Activated CD4-positive, alpha-beta T cell treated with anti-CD3 and anti-CD28 coated beads, Interleukin-2, Interleukin-4, amounts not matched to agents 100 ng/mL and 50 ng/mL, durations not matched to agents 16 hours and 8 hours (primary cell): Measurements from ENCODE around the gene CRTAC1.

Source experiments
- DNase-seq: peaks from one replicate; pipeline ENCODE4 v3.0.0-alpha.2; 2020; ENCODE audit warnings: low spot score

Gene CRTAC1

GRCh38 chr10:97974526-97975525 is 55.6 kb downstream of the CRTAC1 start:
- no peak for DNase-seq

GRCh38 chr10:97974100-97974499 is 56.3 kb downstream of the CRTAC1 start:
- no peak for DNase-seq

- no peak for DNase-seq
Observed at GRCh38 chr10:97969538-97970079, 60.8 kb downstream of the CRTAC1 start.

GRCh38 chr10:97964748-97965147 is 65.7 kb downstream of the CRTAC1 start:
- DNase-seq: no peak

- DNase-seq: no peak
Observed at GRCh38 chr10:97961945-97962344, 68.5 kb downstream of the CRTAC1 start.

GRCh38 chr10:97960269-97961056 is 70.0 kb downstream of the CRTAC1 start:
- no peak for DNase-seq

GRCh38 chr10:97949462-97949861 is 81.0 kb downstream of the CRTAC1 start:
- DNase-seq: no peak

GRCh38 chr10:97948822-97949221 is 81.6 kb downstream of the CRTAC1 start:
- no peak for DNase-seq

- no peak for DNase-seq
Observed at GRCh38 chr10:97944772-97945171, 85.6 kb downstream of the CRTAC1 start.

- DNase-seq: no peak
Observed at GRCh38 chr10:97943294-97943693, 87.1 kb downstream of the CRTAC1 start.

GRCh38 chr10:97940534-97940933 is 89.9 kb downstream of the CRTAC1 start:
- no peak for DNase-seq

- no peak for DNase-seq
Observed at GRCh38 chr10:97939446-97939990, 90.9 kb downstream of the CRTAC1 start.

- no peak for DNase-seq
Observed at GRCh38 chr10:97937928-97938327, 92.5 kb downstream of the CRTAC1 start.

- DNase-seq: no peak
Observed at GRCh38 chr10:97937054-97937453, 93.4 kb downstream of the CRTAC1 start.

- no peak for DNase-seq
Observed at GRCh38 chr10:97936126-97936525, 94.3 kb downstream of the CRTAC1 start.

GRCh38 chr10:97932932-97933530 is 97.4 kb downstream of the CRTAC1 start:
- no peak for DNase-seq

GRCh38 chr10:97931041-97931440 is 99.4 kb downstream of the CRTAC1 start:
- no peak for DNase-seq

- DNase-seq: no peak
Observed at GRCh38 chr10:97928897-97929296, 101.5 kb downstream of the CRTAC1 start.

GRCh38 chr10:97927622-97928021 is 102.8 kb downstream of the CRTAC1 start:
- DNase-seq: no peak

GRCh38 chr10:97926055-97926454 is 104.4 kb downstream of the CRTAC1 start:
- DNase-seq: no peak

- no peak for DNase-seq
Observed at GRCh38 chr10:97925308-97925938, 105.0 kb downstream of the CRTAC1 start.
